ENCODE data around the gene ABCC1.
"Not testable (repeated sequence)": the region's sequence is repeated elsewhere in the genome, so short reads cannot be mapped to it uniquely, and the experiment has no call there.

ABCC1 gene

DNA sequence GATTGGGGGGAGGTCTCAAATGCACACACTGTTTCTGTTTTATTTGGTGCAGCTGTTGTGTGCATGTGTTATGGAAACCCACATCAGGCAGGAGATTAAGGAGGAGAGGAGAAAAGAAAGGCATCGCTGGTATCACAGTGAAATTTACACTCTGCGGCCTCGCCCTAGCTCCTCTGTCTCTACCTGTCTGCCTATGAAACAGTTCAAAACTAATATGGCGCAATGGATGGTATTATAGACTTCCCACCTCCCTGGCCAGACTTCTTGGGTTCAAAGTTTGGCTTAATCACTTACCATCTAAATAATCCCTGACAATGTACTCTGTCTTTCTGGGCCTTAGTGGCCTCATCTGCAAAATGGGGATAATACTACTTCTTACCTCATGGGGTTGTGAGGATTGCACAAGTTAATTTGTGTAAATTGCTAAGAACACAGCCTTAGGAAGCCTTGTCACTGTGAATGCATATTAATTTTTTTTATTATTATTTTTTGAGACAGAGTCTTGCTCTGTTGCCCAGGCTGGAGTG is 1.4 kb upstream of the ABCC1 start:
- DNase-seq, result no peak

DNA sequence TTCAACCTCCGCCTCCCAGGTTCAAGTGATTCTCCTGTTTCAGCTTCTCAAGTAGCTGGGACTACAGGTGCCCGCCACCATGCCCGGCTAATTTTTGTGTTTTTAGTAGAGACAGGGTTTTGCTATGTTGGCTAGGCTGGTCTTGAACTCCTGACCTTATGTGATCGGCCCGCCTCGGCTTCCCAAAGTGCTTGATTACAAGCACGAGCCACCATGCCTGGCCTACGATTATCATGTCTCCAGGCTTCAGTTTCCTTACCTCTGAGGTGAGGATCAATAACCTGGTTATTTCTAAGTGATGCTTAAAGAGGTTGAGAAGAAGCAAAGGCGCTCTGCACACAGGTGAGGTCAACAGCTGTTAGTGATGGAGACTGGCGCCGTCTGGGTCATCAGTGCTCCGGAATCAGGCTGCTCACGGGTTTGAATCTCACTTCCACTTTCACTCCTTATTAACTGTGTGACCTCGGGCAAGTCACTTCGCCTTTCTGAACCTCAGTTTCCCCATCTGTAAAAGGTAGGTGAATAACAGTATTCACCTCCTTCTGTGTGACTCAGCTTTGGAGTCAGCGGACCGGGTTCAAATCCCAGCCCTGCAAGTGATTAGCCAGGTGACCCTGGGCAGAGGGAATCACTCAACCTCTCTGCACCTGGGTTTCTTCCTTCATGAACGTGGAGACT is 745 bp upstream of the ABCC1 start:
- no peak for DNase-seq

DNA sequence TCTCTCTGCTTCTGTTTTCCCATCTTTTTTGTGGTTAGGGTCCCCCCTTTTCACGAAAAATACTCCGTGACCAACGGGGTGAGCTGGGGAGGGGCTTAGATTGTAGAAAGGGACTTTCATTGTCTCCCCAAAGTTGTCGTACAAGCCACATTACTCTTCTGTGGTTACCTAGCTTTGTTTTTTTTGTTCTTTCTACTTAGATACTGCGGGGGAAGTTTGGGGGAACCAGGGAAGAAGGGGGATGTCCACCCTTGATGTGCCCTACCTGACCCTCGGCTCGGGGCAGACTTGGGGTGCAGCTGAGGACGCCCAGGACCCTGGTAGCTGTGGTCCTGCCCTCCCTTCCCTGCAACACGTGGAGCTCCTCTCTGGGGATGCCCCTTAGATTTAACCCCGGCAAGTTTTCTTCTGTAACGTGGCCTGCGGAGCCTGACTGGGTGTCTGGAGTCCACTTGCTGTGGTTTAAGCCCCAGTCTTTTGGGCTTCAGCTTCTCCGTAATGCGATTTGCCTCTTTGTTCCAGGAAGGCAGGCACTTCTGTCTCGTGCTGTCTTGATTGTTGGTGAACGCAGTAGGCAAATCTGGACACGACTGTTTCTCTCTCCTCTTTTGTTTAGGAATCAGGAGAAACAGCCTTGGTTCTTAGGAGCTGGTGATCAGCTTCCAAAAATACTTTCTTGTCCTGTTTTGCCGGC is 892 bp downstream of the ABCC1 start:
- peak; percentile 46 for DNase-seq

DNA sequence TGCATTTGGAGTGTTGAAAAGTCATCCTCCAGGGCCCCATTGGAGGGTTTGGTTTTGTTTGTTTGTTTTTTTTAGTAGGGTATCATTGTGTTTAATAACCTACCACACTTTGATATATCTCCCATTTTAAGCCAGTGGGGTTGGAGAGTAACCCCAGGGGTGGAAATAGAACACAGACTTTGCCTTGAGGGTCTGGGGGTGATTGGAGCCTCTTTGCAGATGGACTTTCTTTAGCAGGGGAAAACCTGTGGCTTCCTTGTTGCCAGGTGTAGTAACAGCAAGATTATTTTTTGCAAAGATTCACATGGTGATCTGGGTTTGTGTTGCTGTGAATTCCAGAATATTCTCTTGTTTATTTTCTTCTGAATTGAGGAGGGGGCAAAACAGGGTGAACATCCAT is 1.5 kb downstream of the ABCC1 start:
- no peak for DNase-seq

DNA sequence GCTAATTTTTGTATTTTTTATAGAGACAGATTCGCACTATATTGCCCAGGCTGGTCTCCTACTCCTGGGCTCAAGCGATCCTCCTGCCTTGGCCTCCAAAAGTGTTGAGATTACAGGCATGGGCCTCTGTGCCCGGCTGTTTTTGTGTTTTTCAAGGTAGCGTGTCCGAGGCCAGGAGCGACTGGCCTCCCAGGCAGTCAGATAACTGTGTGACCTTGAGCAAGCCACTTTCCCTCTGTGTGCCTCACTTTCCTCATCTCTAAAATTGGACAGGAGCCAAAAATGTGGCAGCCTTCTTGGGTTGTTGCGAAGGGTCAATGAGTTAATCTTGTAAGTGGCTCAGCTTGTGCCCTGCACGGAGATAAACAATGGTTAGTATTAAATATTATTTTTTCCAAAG is 2.4 kb downstream of the ABCC1 start:
- DNase-seq, result no peak

DNA sequence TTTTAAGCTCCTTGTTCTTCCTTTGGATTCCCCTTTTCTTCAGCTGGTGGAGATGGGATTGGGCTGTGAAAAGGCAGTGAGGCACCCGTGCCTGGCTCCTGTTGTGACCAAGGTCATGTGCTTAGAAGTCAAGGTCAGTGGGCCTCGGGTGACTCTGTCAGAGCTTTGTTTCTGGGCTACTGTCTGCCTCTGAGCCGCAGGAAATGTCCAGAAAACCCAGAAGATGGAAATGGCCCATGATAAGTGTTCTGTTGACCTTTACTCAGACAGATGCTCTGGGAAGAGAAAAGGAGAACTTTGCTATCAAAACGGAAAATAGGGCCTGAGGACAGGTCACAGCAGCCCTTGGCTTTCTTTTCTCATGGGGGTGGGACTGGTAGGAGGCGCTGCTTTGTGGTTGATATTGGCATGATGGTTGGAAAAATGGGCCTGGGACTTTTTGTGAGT is 2.9 kb downstream of the ABCC1 start:
- DNase-seq, result no peak

DNA sequence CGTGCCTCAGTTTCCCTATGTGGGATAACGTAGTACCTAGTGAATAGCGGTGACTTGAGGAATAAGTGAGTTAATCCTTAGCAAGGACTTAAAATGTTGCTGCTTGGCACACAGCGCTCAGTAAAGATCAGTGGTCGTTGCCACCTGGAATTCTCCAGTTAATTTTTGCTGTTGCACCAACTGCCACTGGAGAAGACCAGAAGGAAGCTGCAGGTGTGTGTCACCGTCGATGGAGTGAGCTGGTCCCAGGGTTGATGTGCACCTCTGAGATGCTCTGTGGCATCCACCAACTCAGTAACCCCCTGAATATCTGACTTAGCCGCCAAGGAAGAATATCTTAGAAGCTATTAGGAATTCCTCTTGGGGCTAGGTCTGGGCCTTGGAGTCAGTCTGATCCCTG is 4.1 kb downstream of the ABCC1 start:
- no peak for DNase-seq

DNA sequence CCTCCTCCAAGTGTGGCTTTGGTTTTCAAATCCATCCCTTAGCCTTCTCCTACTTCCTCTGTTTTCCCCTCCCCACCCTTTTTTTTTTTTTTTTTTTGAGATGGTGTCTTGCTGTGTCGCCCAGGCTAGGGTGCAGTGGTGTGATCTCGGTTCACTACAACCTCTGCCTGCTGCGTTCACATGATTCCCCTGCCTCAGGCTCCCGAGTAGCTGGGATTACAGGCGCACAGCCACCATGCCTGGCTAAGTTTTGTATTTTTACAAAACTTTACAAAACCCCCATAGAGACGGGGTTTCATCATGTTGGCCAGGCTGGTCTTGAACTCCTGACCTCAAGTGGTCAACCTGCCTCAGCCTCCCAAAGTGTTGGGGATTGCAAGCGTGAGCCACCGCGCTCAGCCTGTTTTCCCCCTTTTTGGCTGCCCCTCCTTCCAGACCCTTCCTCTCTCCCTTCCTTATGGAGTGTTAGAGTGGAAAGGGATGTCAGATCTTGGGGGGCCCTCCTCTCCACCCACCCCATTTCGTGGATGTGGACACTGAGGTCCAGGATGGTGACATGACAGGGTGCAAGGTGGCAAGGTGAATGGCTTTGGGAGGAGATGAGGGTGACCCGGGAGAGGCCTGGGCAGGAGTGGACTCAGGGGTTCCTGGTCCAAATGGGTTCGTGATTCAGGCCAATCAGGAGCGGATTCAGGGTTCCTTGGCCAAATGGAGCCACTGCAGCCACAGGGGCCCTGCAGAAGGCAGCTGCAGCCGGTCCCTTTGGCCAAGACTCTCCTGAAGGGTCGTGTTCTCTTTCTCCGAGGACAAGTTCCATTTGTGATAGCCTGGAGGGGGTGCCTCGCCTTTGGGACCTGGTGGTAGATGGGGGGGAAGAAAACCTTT is 4.8 kb downstream of the ABCC1 start:
- DNase-seq, result no peak

DNA sequence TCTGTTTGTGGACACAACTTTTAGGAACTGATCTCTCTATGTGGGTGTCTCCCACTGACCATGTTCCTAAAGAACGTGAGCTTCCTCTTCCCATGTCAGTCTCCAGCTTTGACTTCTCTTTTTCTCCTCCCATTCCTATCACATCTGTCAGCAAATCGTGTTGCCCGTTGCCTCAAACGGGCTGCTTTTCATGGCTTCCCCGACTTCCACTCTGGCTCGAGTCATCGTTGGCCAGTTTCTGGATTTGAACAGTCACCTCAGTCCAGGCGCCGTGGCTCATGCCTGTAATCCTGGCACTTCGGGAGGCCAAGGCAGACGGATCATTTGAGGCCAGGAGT is 5.4 kb downstream of the ABCC1 start:
- no peak for DNase-seq

DNA sequence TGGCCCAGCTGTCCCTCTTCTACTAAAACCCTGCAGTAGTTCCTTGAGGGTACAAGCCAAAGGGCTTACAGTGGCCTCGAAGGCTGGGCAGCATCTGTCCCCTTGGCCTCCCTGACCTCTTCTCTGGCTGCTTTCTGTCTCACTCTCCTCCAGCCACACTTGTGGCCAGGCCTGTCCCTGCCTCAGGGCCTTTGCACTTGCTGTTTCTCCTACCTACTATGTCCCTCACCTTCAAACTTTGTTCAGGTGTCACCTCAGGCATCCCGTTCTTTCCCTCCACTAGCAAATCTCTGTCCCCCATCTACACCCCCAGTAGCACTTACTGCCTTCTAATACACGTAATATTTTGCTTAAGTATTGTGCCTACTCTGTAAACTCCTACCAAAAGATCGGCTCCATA is 6.0 kb downstream of the ABCC1 start:
- DNase-seq, result no peak

DNA sequence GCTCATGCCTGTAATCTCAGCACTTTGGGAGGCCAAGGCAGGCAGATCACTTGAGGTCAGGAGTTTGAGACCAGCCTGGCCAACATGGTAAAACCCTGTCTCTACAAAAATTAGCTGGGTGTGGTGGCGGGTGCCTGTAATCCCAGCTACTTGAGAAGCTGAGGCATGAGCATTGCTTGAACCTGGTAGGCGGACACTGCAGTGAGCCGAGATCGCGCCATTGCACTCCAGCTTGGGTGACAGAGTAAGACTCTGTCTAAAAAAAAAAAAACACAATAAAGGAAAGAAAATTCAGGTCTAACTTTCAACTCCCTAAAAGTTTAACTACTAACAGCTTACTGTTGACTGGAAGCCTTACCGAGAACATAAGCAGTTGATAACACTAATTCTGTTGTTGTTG is 6.7 kb downstream of the ABCC1 start:
- not testable (repeated sequence) for DNase-seq

DNA sequence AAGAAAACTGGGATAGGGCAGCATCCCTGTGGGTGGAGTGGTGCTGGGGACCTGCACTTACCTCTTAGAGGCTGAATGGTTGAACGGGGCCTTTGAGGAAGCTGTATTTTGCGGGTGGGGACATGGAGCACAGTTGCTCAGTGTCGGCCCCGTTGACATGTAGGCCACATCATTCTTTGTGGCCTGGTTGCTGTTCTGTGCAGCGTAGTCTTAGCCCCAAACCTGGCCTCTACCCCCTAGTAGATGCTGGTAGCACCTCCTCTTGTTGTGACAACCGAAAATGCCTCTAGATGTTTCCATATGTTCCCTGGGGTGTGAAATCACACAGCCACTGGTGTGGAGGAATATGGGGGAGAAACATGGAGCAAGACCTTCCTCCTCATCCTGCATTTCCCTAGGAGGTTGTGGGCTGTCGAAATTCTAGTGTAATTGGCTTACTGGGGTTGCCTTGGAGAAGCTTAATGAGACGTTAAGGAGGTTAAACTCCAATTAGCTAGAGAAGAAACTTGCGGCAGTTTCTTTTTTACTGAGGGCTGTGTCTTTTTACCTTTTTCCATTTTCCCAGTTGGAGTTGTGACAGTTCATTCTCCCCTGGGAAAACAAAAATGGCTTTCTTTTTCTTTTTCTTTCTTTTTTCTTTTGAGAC is 9.4 kb downstream of the ABCC1 start:
- DNase-seq, result no peak

DNA sequence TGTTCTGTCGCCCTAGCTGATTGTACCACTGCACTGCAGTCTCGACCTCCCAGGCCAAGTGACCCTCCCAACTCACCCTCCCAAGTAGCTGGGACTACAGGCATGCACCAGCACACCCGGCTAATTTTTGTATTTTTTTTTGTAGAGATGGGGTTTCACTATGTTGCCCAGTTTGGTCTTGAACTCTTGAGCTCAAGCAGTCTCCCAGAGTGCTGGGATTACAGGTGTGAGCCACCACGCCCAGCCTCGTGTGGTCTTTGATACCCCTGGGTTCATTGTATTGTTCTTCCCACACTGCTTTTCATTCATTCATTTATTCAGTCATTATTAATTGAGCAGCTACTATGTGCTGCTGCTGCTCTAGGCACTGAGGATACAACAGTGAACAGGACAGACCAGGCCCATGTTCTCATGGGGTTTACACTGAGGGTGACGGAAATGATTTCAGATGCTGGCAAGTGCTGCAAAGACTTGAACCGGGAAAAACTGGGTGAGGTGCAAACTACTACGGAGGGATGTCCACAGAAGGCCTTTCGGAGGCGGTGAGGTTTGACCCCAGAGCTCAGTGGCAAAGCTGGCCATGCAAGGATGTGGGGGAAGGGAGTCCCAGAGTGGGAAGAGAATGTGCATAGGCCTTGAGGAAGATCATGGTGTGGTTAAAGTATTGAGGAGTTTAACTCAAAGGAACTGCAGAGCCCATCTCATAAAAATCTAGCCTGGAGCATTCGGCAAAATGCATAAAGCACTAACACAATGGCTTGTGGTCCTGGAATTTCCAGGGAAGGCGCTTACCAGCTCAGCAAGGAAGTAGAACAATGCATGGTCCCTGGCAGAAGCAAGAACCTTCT is 10.9 kb downstream of the ABCC1 start:
- no peak for DNase-seq

DNA sequence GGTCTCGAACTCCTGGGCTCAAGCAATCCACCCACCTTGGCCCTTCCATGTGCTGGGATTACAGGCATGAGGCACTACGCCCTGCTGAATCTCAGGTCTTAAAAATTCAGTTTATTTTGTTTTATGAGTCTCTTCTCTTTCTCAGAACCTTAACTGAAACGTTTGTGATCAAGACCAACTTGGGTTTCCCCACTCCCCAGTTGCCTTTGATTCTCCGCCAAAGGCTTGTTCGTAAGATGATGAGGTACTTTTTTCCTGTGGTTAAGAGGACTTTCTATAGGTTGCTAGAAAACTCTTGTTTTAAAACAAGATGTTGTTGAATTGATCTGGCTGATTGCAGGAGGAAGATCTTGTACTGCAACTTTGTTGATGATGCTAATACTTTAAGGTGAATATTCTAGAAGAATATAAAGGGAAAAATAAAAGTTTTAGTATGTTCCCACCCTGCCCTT is 11.7 kb downstream of the ABCC1 start:
- peak; percentile 44 for DNase-seq

DNA sequence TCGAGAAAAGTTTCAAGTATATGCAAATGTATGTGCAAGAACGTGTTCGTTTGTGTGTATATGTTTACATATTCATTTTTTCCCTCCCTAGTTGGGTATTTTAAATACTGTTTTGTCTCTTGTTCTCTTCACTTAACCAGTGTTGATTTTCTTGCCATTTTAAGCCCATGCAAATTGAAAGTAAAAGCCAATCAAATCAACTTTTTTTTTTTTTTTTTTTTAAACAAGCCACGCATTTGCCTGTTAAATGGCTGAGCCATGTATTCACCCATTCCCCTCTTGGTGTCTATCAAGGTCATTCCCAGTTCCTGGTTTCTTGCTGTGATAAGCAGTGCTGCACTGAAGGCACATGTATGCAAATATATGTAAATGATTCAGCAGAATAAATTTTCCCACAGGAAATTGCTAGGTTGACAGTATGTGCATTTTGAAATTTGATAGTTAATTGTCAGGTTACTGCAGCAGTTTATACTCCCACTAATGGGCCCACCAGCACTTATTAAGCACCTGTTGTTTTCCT is 12.2 kb downstream of the ABCC1 start:
- DNase-seq, result no peak

DNA sequence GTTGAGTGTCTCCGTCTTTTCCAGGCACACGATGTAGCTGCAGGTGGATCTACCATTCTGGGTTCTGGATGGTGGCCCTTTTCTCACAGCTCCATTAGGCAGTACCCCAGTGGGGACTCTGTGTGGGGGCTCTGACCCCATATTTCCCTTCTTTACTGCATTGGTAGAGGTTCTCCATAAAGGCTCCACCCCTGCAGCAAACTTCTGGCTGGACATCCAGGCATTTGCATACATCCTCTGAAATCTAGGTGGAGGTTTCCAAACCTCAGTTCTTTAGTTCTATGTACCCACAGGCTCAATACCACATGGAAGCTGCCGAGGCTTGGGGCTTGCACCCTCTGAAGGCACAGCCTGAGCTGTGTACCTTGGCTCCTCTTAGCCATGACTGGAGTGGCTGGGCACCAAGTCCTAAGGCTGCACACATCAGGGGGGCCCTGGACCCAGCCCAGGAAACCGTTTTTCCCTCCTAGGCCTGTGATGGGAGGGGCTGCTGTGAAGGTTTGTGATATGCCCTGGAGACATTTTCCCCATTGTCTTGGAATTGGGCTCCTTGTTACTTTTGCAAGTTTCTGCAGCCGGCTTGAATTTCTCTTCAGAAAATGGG is 14.0 kb downstream of the ABCC1 start:
- no peak for DNase-seq

DNA sequence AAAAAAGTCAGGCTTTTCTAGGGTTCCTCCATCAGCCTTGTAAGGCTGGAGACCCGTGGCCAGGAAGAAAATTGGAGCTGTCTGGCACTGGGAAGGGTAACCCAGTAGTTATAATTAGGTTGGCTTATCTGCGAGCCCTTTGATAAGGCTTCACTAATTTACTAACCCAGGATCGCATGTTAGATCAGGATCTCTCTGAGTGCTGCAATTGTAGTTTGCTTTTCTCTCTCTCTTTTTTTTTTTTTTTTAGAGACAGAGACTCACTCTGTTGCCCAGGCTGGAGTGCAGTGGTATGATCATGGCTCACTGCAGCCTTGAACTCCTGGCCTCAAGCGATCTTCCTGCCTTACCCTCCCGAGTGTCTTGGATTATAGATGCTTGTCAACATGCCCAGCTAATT is 17.0 kb downstream of the ABCC1 start:
- DNase-seq, result no peak

DNA sequence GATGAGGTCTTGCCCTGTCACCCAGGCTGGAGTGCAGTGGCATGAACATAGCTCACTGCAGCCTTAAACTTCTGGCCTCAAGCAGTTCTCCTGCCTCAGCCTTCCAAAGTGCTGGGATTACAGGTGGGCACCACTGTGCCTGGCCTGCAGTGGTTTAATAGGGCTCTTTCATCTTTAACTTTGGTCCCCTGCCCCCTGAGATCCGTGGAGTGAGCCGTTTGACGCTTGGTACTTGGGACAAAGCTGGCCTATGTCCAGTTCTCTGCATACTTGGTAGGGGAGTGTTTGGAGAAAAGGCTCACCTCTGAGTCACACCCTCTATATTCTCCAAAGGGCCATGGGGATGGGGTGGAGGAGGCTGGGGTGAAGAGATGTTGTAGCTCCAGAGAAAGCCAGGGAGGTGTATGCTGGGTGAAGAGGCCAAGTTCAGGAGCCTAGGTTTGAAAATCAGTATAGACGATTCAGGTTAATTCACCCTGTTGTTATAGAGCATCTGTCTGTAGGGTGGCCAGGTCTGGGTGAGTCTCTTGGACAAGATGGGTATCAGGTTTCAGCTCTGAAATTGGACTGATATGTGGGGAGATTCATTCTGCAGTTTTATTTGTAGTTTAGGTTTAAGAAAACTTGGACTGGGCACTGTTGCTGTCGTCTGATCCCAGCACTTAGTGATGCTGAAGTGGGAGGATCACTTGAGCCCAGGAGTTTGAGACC is 17.6 kb downstream of the ABCC1 start:
- DNase-seq, result peak; percentile 83

DNA sequence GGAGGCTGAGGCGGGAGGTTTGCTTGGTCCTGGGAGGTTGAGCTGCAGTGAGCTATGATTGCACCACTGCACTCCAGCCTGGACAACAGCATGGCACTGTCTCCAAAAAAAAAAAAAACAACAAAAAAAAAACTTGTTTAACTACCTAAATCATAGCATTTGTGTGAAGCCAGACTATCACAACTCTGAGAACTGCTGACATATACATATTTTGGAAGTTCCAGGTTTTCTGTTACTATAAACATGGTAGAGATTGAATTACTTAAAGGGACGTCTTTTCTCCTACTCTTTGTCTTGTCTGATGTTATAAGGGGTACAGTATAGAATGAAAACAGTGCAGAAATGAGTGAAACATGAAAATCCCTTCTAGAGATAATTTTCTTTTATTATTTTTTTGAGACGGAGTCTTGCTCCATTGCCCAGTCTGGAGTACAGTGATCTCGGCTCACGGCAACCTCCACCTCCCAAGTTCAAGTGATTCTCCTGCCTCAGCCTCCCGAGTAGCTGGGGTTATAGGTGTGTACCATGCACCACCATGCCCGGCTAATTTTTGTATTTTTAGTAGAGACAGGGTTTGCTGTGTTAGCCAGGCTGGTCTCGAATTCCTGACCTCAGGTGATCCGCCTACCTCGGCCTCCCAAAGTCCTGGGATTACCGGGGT is 18.4 kb downstream of the ABCC1 start:
- DNase-seq, result no peak

DNA sequence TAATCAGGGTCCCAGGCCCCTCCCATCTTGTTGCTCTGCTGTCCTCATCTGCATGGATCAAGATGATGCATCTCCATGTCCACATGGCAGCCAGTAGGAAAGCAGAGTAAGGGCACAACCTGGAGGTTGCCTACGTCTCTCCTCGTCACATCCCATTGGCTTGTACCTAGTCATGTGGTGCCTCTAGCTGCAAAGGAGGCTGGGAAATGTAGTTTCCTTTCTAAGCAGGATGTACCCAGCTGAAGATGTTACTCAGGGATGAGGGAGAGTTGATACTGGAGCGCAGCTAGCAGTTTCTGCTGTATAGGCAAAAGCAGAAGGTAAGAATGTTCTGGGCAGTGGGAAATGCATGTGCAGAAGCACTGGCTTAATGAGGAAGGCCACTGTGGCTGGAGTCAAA is 20.8 kb downstream of the ABCC1 start:
- DNase-seq, result no peak

All from fibroblast of skin of right quadriceps (primary cell).